Cardiac fibroblast (primary cell): ENCODE results near the gene FNDC3B.

Experiments used
- DNase-seq, 2 donors: peaks; one replicate each; pipeline versions ENCODE4 v3.0.0 to v3.0.0-alpha.2; 2010; ENCODE audit warnings: low read depth in 2 of 2
- H3K4me3 ChIP-seq, 2 donors: replicated peaks in 1 of 2; 1 replicate in 1 of 2; 2 replicates in 1 of 2; pipeline ENCODE4 v1.5.1; 2011; ENCODE audit warnings: low read depth in 2 of 2, low read length in 2 of 2, mild to moderate bottlenecking in 2 of 2, moderate library complexity in 1 of 2
- TF ChIP-seq, protein P1 (sequence below): IDR thresholded peaks from one replicate; pipeline ENCODE4 v1.5.1; 2011; ENCODE audit warnings: low read depth, mild to moderate bottlenecking, low read length, inconsistent platforms

Gene FNDC3B

DNA sequence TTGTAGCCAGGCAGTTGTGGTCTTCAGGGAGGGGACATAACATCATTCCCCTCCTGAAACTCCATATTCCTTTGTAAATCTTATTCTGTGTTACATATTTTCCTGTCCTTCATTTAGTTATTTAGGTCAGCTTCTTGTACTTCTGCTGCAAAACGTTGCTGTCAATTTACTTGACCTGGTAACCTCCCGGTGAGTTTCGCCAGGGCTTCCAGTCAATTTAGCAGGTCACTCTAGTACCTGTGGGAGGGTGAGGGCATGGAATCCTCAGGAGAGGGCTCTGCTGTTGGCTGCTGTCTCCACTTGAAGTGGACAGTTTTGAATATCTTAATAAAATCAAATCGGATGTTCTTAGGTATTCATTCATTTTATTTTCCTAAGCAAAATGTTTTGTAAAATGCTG lies 29.6 kb downstream of the FNDC3B start:
- TF ChIP-seq, protein P1, sequence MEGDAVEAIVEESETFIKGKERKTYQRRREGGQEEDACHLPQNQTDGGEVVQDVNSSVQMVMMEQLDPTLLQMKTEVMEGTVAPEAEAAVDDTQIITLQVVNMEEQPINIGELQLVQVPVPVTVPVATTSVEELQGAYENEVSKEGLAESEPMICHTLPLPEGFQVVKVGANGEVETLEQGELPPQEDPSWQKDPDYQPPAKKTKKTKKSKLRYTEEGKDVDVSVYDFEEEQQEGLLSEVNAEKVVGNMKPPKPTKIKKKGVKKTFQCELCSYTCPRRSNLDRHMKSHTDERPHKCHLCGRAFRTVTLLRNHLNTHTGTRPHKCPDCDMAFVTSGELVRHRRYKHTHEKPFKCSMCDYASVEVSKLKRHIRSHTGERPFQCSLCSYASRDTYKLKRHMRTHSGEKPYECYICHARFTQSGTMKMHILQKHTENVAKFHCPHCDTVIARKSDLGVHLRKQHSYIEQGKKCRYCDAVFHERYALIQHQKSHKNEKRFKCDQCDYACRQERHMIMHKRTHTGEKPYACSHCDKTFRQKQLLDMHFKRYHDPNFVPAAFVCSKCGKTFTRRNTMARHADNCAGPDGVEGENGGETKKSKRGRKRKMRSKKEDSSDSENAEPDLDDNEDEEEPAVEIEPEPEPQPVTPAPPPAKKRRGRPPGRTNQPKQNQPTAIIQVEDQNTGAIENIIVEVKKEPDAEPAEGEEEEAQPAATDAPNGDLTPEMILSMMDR: no peak
- H3K4me3 ChIP-seq: no peak overlapping the region
- DNase-seq: no peak

DNA sequence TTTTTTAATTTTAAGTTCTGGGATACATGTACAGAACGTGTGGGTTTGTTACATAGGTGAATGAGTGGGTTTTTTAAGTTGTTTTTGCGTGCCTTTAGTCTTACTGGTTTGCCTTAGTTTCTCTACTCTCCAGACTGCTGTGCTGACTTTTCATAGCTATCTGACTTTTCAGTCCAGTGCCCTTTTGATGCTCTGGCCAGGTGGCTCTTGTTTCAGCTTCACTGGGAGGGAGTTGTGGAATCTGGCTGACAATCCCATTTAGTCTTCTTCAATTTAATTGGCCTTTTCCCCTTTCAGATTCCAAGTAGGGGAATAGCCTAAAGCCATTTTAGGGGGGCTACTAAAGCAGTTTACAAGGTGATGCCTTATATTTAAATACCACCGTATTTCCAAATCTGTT lies 30.1 kb downstream of the FNDC3B start:
- TF ChIP-seq, protein P1: no peak
- H3K4me3 ChIP-seq: no peak overlapping the region
- DNase-seq: no peak

DNA sequence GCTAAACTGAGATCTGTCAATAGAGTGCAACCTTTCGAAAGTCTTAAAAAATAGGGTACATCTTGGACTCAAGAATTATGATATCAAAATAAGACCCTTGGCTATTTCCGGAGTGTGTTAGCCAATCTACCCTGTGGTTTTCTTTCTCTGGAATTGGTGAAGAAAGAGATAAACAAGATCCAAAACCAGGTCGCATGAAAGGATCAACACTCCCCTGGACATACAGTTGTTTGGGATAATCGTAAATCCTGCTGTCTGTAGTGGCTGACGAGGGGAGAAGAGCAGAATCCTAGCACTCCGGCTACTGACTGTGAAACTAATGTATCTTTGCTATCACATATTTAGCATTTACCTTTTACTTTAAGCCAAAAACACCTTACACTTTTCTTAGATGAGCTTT lies 30.9 kb downstream of the FNDC3B start:
- H3K4me3 ChIP-seq: no peak overlapping the region
- no peak for DNase-seq
- TF ChIP-seq, protein P1: no peak

DNA sequence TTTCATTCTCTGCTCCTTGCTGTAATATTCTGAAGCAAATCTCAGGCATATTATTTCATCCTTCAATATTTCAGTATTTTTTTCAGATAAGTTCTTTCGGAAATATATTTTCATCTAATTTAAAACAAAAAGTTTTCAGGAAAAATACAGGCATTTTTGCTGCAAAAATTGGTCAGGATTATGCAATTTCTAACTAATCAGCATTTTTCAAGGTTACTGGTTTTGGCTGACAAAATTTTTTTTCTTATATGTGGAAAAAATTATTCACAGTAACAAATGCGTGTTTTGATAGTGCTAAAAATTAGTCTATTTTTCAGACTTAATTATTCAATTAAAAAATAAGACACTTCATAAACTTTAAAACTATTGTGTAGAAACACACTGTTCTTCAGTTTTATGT lies 31.4 kb downstream of the FNDC3B start:
- H3K4me3 ChIP-seq: no peak overlapping the region
- DNase-seq: no peak
- TF ChIP-seq, protein P1: no peak

DNA sequence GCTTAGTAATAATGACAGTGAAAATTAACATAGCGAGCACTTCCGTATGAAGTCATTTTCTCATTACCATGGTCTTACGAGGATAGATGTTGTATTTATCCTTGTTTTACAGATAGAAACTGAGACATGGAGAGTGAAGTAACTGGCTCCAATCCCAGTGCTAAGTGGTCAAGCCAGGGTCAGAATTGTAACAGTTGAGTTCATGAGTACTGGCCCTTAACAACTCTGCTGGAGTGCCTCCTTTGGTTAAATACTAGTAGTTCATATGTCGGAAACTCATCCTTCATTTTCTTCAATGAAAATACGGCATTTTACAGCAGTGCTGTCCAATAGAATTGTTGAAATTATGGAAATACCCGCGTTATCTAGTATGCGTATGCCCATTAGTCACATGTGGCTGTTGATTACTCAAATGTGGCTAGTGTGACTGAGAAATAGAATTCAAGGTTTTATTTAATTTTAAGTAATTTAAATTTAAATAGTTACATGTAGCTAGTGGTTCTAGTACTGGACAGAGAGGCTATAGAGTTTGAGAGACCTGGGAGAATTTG lies 32.5 kb downstream of the FNDC3B start:
- DNase-seq: peak; percentile 37 to 45
- TF ChIP-seq, protein P1: no peak
- H3K4me3 ChIP-seq: no peak overlapping the region

DNA sequence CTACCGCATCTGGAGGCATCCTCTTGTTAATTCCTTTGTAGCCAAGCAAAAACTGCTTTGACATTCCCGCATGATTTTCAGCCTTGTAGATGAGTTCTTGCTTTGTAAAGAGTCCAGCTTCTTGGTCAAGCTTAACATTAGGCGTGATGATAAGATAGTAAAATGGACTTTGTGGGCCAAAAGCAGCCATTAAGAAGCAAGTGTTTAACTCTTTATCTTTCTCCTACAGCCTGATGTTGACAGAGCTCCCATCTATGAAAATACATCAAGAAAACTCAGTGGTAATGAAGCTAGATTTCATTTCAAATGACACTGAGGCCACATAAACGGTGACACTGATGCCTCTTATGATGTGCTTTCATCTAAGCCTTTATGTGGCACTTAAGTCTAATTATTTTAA lies 33.2 kb downstream of the FNDC3B start:
- no peak overlapping the region for H3K4me3 ChIP-seq
- DNase-seq: no peak
- TF ChIP-seq, protein P1: no peak

DNA sequence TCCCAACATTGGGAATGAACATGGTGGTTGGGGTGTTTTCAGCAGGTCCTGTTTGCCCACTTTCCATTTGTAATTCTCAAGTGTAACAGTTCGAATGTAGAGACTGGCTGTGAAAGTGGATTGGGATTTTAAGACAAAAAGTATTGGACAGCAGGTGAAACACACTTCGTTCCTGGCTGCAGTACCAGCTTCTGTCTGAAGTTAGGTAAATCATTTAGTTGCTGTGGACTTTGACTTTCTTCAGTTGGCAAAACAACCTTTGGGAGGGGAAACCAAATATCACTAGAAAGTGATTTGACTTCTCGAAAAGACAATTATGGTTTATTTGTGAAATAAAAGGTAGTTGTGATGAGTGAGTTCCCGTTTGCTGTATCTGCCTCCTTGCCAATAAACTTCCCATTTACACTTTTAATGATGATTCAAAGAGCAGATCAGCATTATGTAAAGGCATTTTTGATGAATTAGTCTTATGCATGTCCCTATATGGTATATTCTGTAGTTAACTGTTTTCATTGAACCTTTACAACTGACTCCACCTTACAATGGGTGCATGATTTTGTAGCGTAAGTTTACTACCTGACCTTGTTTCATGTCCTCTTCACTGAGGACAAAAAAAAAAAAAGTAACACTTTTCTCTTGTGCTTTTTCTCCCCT lies 34.0 kb downstream of the FNDC3B start:
- no peak for DNase-seq
- TF ChIP-seq, protein P1: no peak
- H3K4me3 ChIP-seq: no peak overlapping the region
